ENCODE data around the gene SLC9A3. TPM values are rescaled to one million over a fixed set of nuclear protein-coding genes. Genes with fewer than 3 reads are reported as not detected.
A peak's percentile ranks its signal among the peaks of the same experiment; 100 is the strongest.

Gene SLC9A3
- total RNA-seq, 1 experiment from 2014 or later = 1.8 TPM

GRCh38 chr5:528629-529511, 4.6 kb upstream of the SLC9A3 start:
- Histone ChIP-seq H3K36me3 (replicated peaks; ENCODE audit: control insufficient read depth, insufficient read depth, low read length) (no peaks in the 10 kb centered on the region), H3K4me3 (ENCODE audit: insufficient read depth, low read depth, low read length) (no peak overlapping the region), H3K27me3 (ENCODE audit: control insufficient read depth, insufficient read depth, low read length) (peaks cover 39% of the 10 kb centered on the region)
- peak; percentile 84 for DNase-seq

- Histone ChIP-seq H3K4me3 (ENCODE audit: insufficient read depth, low read depth, low read length) (no peak overlapping the region), H3K36me3 (replicated peaks; ENCODE audit: control insufficient read depth, insufficient read depth, low read length) (no peaks in the 10 kb centered on the region), H3K27me3 (ENCODE audit: control insufficient read depth, insufficient read depth, low read length) (peaks cover 49% of the 10 kb centered on the region)
- peak; percentile 92 for DNase-seq
Observed at GRCh38 chr5:527646-528628, 3.7 kb upstream of the SLC9A3 start.

- no peak for DNase-seq
- Histone ChIP-seq H3K36me3 (replicated peaks; ENCODE audit: control insufficient read depth, insufficient read depth, low read length) (no peaks in the 10 kb centered on the region), H3K4me3 (ENCODE audit: insufficient read depth, low read depth, low read length) (no peak overlapping the region), H3K27me3 (ENCODE audit: control insufficient read depth, insufficient read depth, low read length) (peaks cover 54% of the 10 kb centered on the region)
Observed at GRCh38 chr5:526456-527088, 2.3 kb upstream of the SLC9A3 start.

- DNase-seq = no peak
- Histone ChIP-seq H3K27me3 (ENCODE audit: control insufficient read depth, insufficient read depth, low read length) (peaks cover 54% of the 10 kb centered on the region), H3K36me3 (replicated peaks; ENCODE audit: control insufficient read depth, insufficient read depth, low read length) (no peaks in the 10 kb centered on the region), H3K4me3 (ENCODE audit: insufficient read depth, low read depth, low read length) (no peak overlapping the region)
Observed at GRCh38 chr5:525916-526315, 1.7 kb upstream of the SLC9A3 start.

GRCh38 chr5:524973-525761, 918 bp upstream of the SLC9A3 start:
- Histone ChIP-seq H3K36me3 (replicated peaks; ENCODE audit: control insufficient read depth, insufficient read depth, low read length) (no peaks in the 10 kb centered on the region), H3K4me3 (ENCODE audit: insufficient read depth, low read depth, low read length) (no peak overlapping the region), H3K27me3 (ENCODE audit: control insufficient read depth, insufficient read depth, low read length) (peaks cover 54% of the 10 kb centered on the region)
- DNase-seq = no peak

GRCh38 chr5:523441-524222, 617 bp downstream of the SLC9A3 start:
- Histone ChIP-seq H3K36me3 (replicated peaks; ENCODE audit: control insufficient read depth, insufficient read depth, low read length) (no peaks in the 10 kb centered on the region), H3K27me3 (ENCODE audit: control insufficient read depth, insufficient read depth, low read length) (peaks cover 48% of the 10 kb centered on the region), H3K4me3 (ENCODE audit: insufficient read depth, low read depth, low read length) (peak overlapping the region; percentile 27)
- peak; percentile 86 for DNase-seq

GRCh38 chr5:522899-523440, 1.3 kb downstream of the SLC9A3 start:
- DNase-seq = peak; percentile 90
- Histone ChIP-seq H3K4me3 (ENCODE audit: insufficient read depth, low read depth, low read length) (no peak overlapping the region), H3K27me3 (ENCODE audit: control insufficient read depth, insufficient read depth, low read length) (peaks cover 48% of the 10 kb centered on the region), H3K36me3 (replicated peaks; ENCODE audit: control insufficient read depth, insufficient read depth, low read length) (no peaks in the 10 kb centered on the region)

GRCh38 chr5:522116-522515, 2.1 kb downstream of the SLC9A3 start:
- Histone ChIP-seq H3K4me3 (ENCODE audit: insufficient read depth, low read depth, low read length) (no peak overlapping the region), H3K27me3 (ENCODE audit: control insufficient read depth, insufficient read depth, low read length) (peaks cover 42% of the 10 kb centered on the region), H3K36me3 (replicated peaks; ENCODE audit: control insufficient read depth, insufficient read depth, low read length) (no peaks in the 10 kb centered on the region)

GRCh38 chr5:521680-522079, 2.6 kb downstream of the SLC9A3 start:
- Histone ChIP-seq H3K27me3 (ENCODE audit: control insufficient read depth, insufficient read depth, low read length) (peaks cover 39% of the 10 kb centered on the region), H3K4me3 (ENCODE audit: insufficient read depth, low read depth, low read length) (no peak overlapping the region), H3K36me3 (replicated peaks; ENCODE audit: control insufficient read depth, insufficient read depth, low read length) (no peaks in the 10 kb centered on the region)
- no peak for DNase-seq

More at GRCh38 chr5:522116-522515, 2.1 kb downstream of the SLC9A3 start:
- DNase-seq = no peak

- peaks cover 32% of the 10 kb centered on the region for H3K27me3 ChIP-seq (ENCODE audit: control insufficient read depth, insufficient read depth, low read length)
Observed at GRCh38 chr5:520850-521226, 3.4 kb downstream of the SLC9A3 start.

GRCh38 chr5:520196-520849, 3.9 kb downstream of the SLC9A3 start:
- no peaks in the 10 kb centered on the region for H3K36me3 ChIP-seq (replicated peaks; ENCODE audit: control insufficient read depth, insufficient read depth, low read length)
- no peak for DNase-seq
- peaks cover 27% of the 10 kb centered on the region for H3K27me3 ChIP-seq (ENCODE audit: control insufficient read depth, insufficient read depth, low read length)
- no peak overlapping the region for H3K4me3 ChIP-seq (ENCODE audit: insufficient read depth, low read depth, low read length)

More at GRCh38 chr5:520850-521226, 3.4 kb downstream of the SLC9A3 start:
- H3K4me3 ChIP-seq (ENCODE audit: insufficient read depth, low read depth, low read length) = no peak overlapping the region
- no peak for DNase-seq
- H3K36me3 ChIP-seq (replicated peaks; ENCODE audit: control insufficient read depth, insufficient read depth, low read length) = no peaks in the 10 kb centered on the region

- no peak for DNase-seq
- Histone ChIP-seq H3K4me3 (ENCODE audit: insufficient read depth, low read depth, low read length) (no peak overlapping the region), H3K36me3 (replicated peaks; ENCODE audit: control insufficient read depth, insufficient read depth, low read length) (no peaks in the 10 kb centered on the region), H3K27me3 (ENCODE audit: control insufficient read depth, insufficient read depth, low read length) (peaks cover 13% of the 10 kb centered on the region)
Observed at GRCh38 chr5:518721-519120, 5.5 kb downstream of the SLC9A3 start.

Measured in H7 (cell line).